Right lobe of liver (tissue), 6 donors: Measurements from ENCODE around the gene CTDSPL. TPM values are rescaled to one million over a fixed set of nuclear protein-coding genes. Genes with fewer than 3 reads are reported as not detected.

ENCODE experiments used
- ATAC-seq, 4 donors: fragments of 200-7000 bp; cut with Tn5 transposase; one replicate each; pipeline ENCODE4 v1.9.1; 2020; ENCODE audit warnings: mild to moderate bottlenecking in 4 of 4, moderate library complexity in 4 of 4
- DNase-seq, 3 donors: peaks; one replicate each; pipeline ENCODE4 v3.0.0-alpha.2; 2020
- H3K27ac ChIP-seq, 3 donors: fragments of 200-600 bp; one replicate each; pipeline ENCODE4 v1.8.0; 2022
- H3K27me3 ChIP-seq, 2 donors: fragments of 200-600 bp; one replicate each; pipeline ENCODE4 v1.8.0; 2022
- H3K36me3 ChIP-seq, 4 donors: fragments of 200-600 bp; sonication (generic) in 1 of 4; one replicate each; pipeline versions ENCODE4 v1.5.1 to v1.8.0; 2017 to 2022; ENCODE audit warnings: control low read depth in 1 of 4
- H3K4me1 ChIP-seq, 4 donors: fragments of 200-600 bp; sonication (generic) in 1 of 4; one replicate each; pipeline versions ENCODE4 v1.5.1 to v1.8.0; 2017 to 2022; ENCODE audit warnings: control low read depth in 1 of 4
- H3K4me3 ChIP-seq, 3 donors: fragments of 200-600 bp; one replicate each; pipeline ENCODE4 v1.8.0; 2022
- H3K9me3 ChIP-seq, 4 donors: fragments of 200-600 bp; sonication (generic) in 1 of 4; one replicate each; pipeline versions ENCODE4 v1.5.1 to v1.8.0; 2017 to 2022; ENCODE audit warnings: control low read depth in 1 of 4
- POLR2A ChIP-seq: fragments of 450-650 bp; IDR thresholded peaks from one replicate; pipeline ENCODE4 v1.6.1; 2017; ENCODE audit warnings: antibody characterized with exemption, mild to moderate bottlenecking
- WGBS: methylation state at CpG from one replicate; pipeline ENCODE4 v1.1.6; 2018; ENCODE audit warnings: low coverage, low lambda C conversion rate; ENCODE audit not compliant: insufficient coverage; ENCODE audit errors: missing lambda C conversion rate; 5-methylcytosine and 5-hydroxymethylcytosine counted together
- intact Hi-C, 2 donors: fragments of 100-400 bp; cut with DNase I; formaldehyde crosslinking; loops; one replicate each; pipeline versions ENCODE4 v1.11.2 to v1.14.1; 2022
- total RNA-seq, 6 experiments: library from RNA; depleted of rRNA in 2 of 6; stranded (reverse); fragments of >200 nt in 2 of 6; fragmentation: NEBNext Ultra II Directional in 3 of 6; extraction: Animal tissue kit (Norgen Biotek cat#: 25700) in 3 of 6; gene quantifications; one replicate each; pipeline versions ENCODE4 v1.1.0 to v1.2.4, GENCODE V29; 2016 to 2023
- TF ChIP-seq, protein P1 (sequence below), 4 donors: fragments of 200-600 bp in 3 of 4; fragments of 450-650 bp in 1 of 4; IDR thresholded peaks; one replicate each; pipeline versions ENCODE4 v1.5.1 to v1.8.0; 2016 to 2022; ENCODE audit warnings: antibody characterized with exemption in 4 of 4, mild to moderate bottlenecking in 2 of 4
- donor health status: DM: no; HTN: yes; CAD: no.
- donor health status: DM: no; HTN: no; CAD: no.
- donor health status: DM: no; HTN: no; CAD: no.
- donor health status: DM: no; HTN: yes; CAD: no.
- donor health status: DM: no; HTN: yes; CAD: no.

CTDSPL gene
- total RNA-seq, 6 experiments from 2014 or later: 14.9 to 22.8 (median 18.0) TPM

GRCh38 chr3:37891227-37891626, 29.5 kb downstream of the CTDSPL start:
- ATAC-seq (peak in 1 of 4 donors; percentile 31), DNase-seq (peak in 1 of 3 donors; percentile 44)
- H3K4me3 ChIP-seq: no peak overlapping the region
- TF ChIP-seq POLR2A: no peak
- no peaks in the 10 kb centered on the region for H3K36me3 ChIP-seq
- H3K9me3 ChIP-seq: no peaks in the 10 kb centered on the region
- no peaks in the 10 kb centered on the region for H3K27me3 ChIP-seq
- 46% methylated on average over 3 of the region's 3 CpGs for WGBS
- peaks cover 0 to 49% (median 18%) of the 10 kb centered on the region in 4 donors for H3K4me1 ChIP-seq
- no peak overlapping the region for H3K27ac ChIP-seq
- intact Hi-C loops: no loop called here

GRCh38 chr3:37892927-37893600, 31.4 kb downstream of the CTDSPL start:
- no peaks in the 10 kb centered on the region for H3K36me3 ChIP-seq
- H3K27me3 ChIP-seq: no peaks in the 10 kb centered on the region
- peak; percentile 64 to 84 (median 83) for DNase-seq
- intact Hi-C loops: no loop called here
- peak; percentile 98 to 99 (median 98) for ATAC-seq
- 9% methylated on average over 3 of the region's 3 CpGs for WGBS
- H3K9me3 ChIP-seq: no peaks in the 10 kb centered on the region
- no peak overlapping the region for H3K4me3 ChIP-seq
- peak overlapping the region in 2 of 3 donors; percentile 39 to 71 for H3K27ac ChIP-seq
- H3K4me1 ChIP-seq: peaks cover 0 to 33% (median 18%) of the 10 kb centered on the region in 4 donors
- TF ChIP-seq POLR2A: no peak
- TF ChIP-seq, protein P1, sequence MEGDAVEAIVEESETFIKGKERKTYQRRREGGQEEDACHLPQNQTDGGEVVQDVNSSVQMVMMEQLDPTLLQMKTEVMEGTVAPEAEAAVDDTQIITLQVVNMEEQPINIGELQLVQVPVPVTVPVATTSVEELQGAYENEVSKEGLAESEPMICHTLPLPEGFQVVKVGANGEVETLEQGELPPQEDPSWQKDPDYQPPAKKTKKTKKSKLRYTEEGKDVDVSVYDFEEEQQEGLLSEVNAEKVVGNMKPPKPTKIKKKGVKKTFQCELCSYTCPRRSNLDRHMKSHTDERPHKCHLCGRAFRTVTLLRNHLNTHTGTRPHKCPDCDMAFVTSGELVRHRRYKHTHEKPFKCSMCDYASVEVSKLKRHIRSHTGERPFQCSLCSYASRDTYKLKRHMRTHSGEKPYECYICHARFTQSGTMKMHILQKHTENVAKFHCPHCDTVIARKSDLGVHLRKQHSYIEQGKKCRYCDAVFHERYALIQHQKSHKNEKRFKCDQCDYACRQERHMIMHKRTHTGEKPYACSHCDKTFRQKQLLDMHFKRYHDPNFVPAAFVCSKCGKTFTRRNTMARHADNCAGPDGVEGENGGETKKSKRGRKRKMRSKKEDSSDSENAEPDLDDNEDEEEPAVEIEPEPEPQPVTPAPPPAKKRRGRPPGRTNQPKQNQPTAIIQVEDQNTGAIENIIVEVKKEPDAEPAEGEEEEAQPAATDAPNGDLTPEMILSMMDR (IDR thresholded peaks at IDR 0.05): no peak

- 77% methylated on average over 1 of the region's 2 CpGs for WGBS
- no peak for ATAC-seq
- peaks cover 0 to 25% (median 14%) of the 10 kb centered on the region in 4 donors for H3K4me1 ChIP-seq
- no peak overlapping the region for H3K4me3 ChIP-seq
- no peak overlapping the region for H3K27ac ChIP-seq
- H3K27me3 ChIP-seq: no peaks in the 10 kb centered on the region
- no peaks in the 10 kb centered on the region for H3K9me3 ChIP-seq
- intact Hi-C loops: no loop called here
- no peak for DNase-seq
- H3K36me3 ChIP-seq: no peaks in the 10 kb centered on the region
- TF ChIP-seq, protein P1 (IDR thresholded peaks at IDR 0.05): no peak
- no peak for TF ChIP-seq POLR2A
These were observed 35.1 kb downstream of the CTDSPL start for GRCh38 chr3:37896827-37897226.

GRCh38 chr3:37897763-37898162, 36.1 kb downstream of the CTDSPL start:
- TF ChIP-seq, protein P1 (IDR thresholded peaks at IDR 0.05): no peak
- TF ChIP-seq POLR2A: no peak
- ATAC-seq (no peak), DNase-seq (no peak)
- no peak overlapping the region for H3K27ac ChIP-seq
- no peaks in the 10 kb centered on the region for H3K9me3 ChIP-seq
- intact Hi-C loops: no loop called here
- no peak overlapping the region for H3K4me3 ChIP-seq
- whole genome bisulfite sequencing: 55% methylated on average over 6 of the region's 6 CpGs
- peaks cover 0 to 17% (median 8%) of the 10 kb centered on the region in 4 donors for H3K4me1 ChIP-seq
- no peaks in the 10 kb centered on the region for H3K36me3 ChIP-seq
- H3K27me3 ChIP-seq: no peaks in the 10 kb centered on the region

- ATAC-seq (no peak), DNase-seq (no peak)
- peaks cover 0 to 12% (median 5%) of the 10 kb centered on the region in 4 donors for H3K4me1 ChIP-seq
- intact Hi-C loops: no loop called here
- H3K27me3 ChIP-seq: no peaks in the 10 kb centered on the region
- H3K9me3 ChIP-seq: no peaks in the 10 kb centered on the region
- no peak overlapping the region for H3K4me3 ChIP-seq
- no peak overlapping the region for H3K27ac ChIP-seq
- WGBS: 90% methylated on average over 3 of the region's 3 CpGs
- H3K36me3 ChIP-seq: no peaks in the 10 kb centered on the region
- no peak for TF ChIP-seq POLR2A
- TF ChIP-seq, protein P1 (IDR thresholded peaks at IDR 0.05): no peak
These were observed 36.7 kb downstream of the CTDSPL start for GRCh38 chr3:37898424-37898823.
